Central memory CD8-positive, alpha-beta T cell (primary cell): ENCODE results near the gene TUBB6.

Source experiments
- ATAC-seq: fragments of 150-1000 bp; cut with Tn5 transposase; replicated peaks from 2 replicates; pipeline ENCODE4 v1.10.0; 2022; ENCODE audit warnings: mild to moderate bottlenecking, moderate FRiP score, moderate number of reproducible peaks; ENCODE audit not compliant: poor library complexity, severe bottlenecking; ENCODE audit errors: extremely low read depth
- DNase-seq, 2 donors: peaks; one replicate each; pipeline ENCODE4 v3.0.0; 2021; ENCODE audit warnings: low spot score in 2 of 2
- H3K27ac Mint-ChIP-seq: one replicate; pipeline ENCODE4 v1.8.0; 2022; ENCODE audit warnings: low read depth, mild to moderate bottlenecking, moderate library complexity, mixed read lengths
- H3K27me3 Mint-ChIP-seq: one replicate; pipeline ENCODE4 v1.8.0; 2022; ENCODE audit warnings: mixed read lengths
- H3K36me3 Mint-ChIP-seq: one replicate; pipeline ENCODE4 v1.8.0; 2022; ENCODE audit warnings: mild to moderate bottlenecking, moderate library complexity, mixed read lengths; ENCODE audit not compliant: insufficient read depth
- H3K4me1 Mint-ChIP-seq: one replicate; pipeline ENCODE4 v1.8.0; 2022; ENCODE audit warnings: mixed read lengths
- H3K4me3 Mint-ChIP-seq: one replicate; pipeline ENCODE4 v1.8.0; 2022; ENCODE audit warnings: mild to moderate bottlenecking, moderate library complexity, mixed read lengths
- H3K9me3 Mint-ChIP-seq: one replicate; pipeline ENCODE4 v1.8.0; 2022; ENCODE audit warnings: mixed read lengths

The TUBB6 gene

GRCh38 chr18:12312976-12313375, 4.9 kb downstream of the TUBB6 start:
- H3K4me3 Mint-ChIP-seq: no peak overlapping the region
- ATAC-seq (no peak), DNase-seq (no peak)
- peaks cover 22% of the 10 kb centered on the region for H3K27me3 Mint-ChIP-seq
- no peaks in the 10 kb centered on the region for H3K9me3 Mint-ChIP-seq
- H3K27ac Mint-ChIP-seq: no peak overlapping the region
- no peaks in the 10 kb centered on the region for H3K36me3 Mint-ChIP-seq
- peaks cover 1% of the 10 kb centered on the region for H3K4me1 Mint-ChIP-seq

GRCh38 chr18:12313530-12314245, 5.6 kb downstream of the TUBB6 start:
- Mint-ChIP-seq H3K4me1 (peaks cover 8% of the 10 kb centered on the region), H3K27me3 (peaks cover 22% of the 10 kb centered on the region), H3K36me3 (no peaks in the 10 kb centered on the region), H3K9me3 (no peaks in the 10 kb centered on the region), H3K27ac (no peak overlapping the region), H3K4me3 (no peak overlapping the region)
- DNase-seq: no peak
- no peak for ATAC-seq

GRCh38 chr18:12314591-12315305, 6.7 kb downstream of the TUBB6 start:
- Mint-ChIP-seq H3K4me1 (peaks cover 8% of the 10 kb centered on the region), H3K36me3 (no peaks in the 10 kb centered on the region), H3K9me3 (no peaks in the 10 kb centered on the region), H3K27ac (no peak overlapping the region), H3K4me3 (no peak overlapping the region), H3K27me3 (peaks cover 14% of the 10 kb centered on the region)
- DNase-seq (no peak), ATAC-seq (no peak)

- Mint-ChIP-seq H3K27me3 (peaks cover 10% of the 10 kb centered on the region), H3K27ac (no peak overlapping the region), H3K36me3 (no peaks in the 10 kb centered on the region), H3K4me3 (no peak overlapping the region), H3K4me1 (peaks cover 8% of the 10 kb centered on the region), H3K9me3 (no peaks in the 10 kb centered on the region)
- DNase-seq (no peak), ATAC-seq (no peak)
These were observed 7.4 kb downstream of the TUBB6 start for GRCh38 chr18:12315490-12315889.

GRCh38 chr18:12315911-12316310, 7.9 kb downstream of the TUBB6 start:
- ATAC-seq (no peak), DNase-seq (no peak)
- Mint-ChIP-seq H3K36me3 (no peaks in the 10 kb centered on the region), H3K27ac (no peak overlapping the region), H3K27me3 (peaks cover 10% of the 10 kb centered on the region), H3K4me1 (peaks cover 8% of the 10 kb centered on the region), H3K4me3 (no peak overlapping the region), H3K9me3 (no peaks in the 10 kb centered on the region)

- Mint-ChIP-seq H3K4me1 (peaks cover 8% of the 10 kb centered on the region), H3K27me3 (no peaks in the 10 kb centered on the region), H3K27ac (no peak overlapping the region), H3K36me3 (peaks cover 2% of the 10 kb centered on the region), H3K4me3 (no peak overlapping the region), H3K9me3 (no peaks in the 10 kb centered on the region)
- ATAC-seq (no peak), DNase-seq (no peak)
These were observed 9.8 kb downstream of the TUBB6 start for GRCh38 chr18:12317664-12318333.

GRCh38 chr18:12318334-12318697, 10.3 kb downstream of the TUBB6 start:
- H3K9me3 Mint-ChIP-seq: no peaks in the 10 kb centered on the region
- peaks cover 2% of the 10 kb centered on the region for H3K36me3 Mint-ChIP-seq
- no peak overlapping the region for H3K27ac Mint-ChIP-seq
- no peak for DNase-seq
- peaks cover 8% of the 10 kb centered on the region for H3K4me1 Mint-ChIP-seq
- no peak for ATAC-seq
- H3K27me3 Mint-ChIP-seq: no peaks in the 10 kb centered on the region
- H3K4me3 Mint-ChIP-seq: no peak overlapping the region

GRCh38 chr18:12318857-12319256, 10.8 kb downstream of the TUBB6 start:
- H3K36me3 Mint-ChIP-seq: peaks cover 2% of the 10 kb centered on the region
- H3K4me1 Mint-ChIP-seq: peaks cover 8% of the 10 kb centered on the region

GRCh38 chr18:12321333-12321732, 13.3 kb downstream of the TUBB6 start:
- ATAC-seq (no peak), DNase-seq (no peak)
- Mint-ChIP-seq H3K27ac (no peak overlapping the region), H3K4me3 (no peak overlapping the region), H3K27me3 (no peaks in the 10 kb centered on the region), H3K4me1 (peaks cover 8% of the 10 kb centered on the region), H3K9me3 (no peaks in the 10 kb centered on the region), H3K36me3 (peaks cover 5% of the 10 kb centered on the region)

More at GRCh38 chr18:12318857-12319256, 10.8 kb downstream of the TUBB6 start:
- H3K9me3 Mint-ChIP-seq: no peaks in the 10 kb centered on the region
- H3K4me3 Mint-ChIP-seq: no peak overlapping the region
- no peaks in the 10 kb centered on the region for H3K27me3 Mint-ChIP-seq
- H3K27ac Mint-ChIP-seq: no peak overlapping the region
- ATAC-seq: no peak
- DNase-seq: no peak

GRCh38 chr18:12324991-12325725, 17.1 kb downstream of the TUBB6 start:
- Mint-ChIP-seq H3K4me1 (no peaks in the 10 kb centered on the region), H3K4me3 (no peak overlapping the region), H3K27ac (no peak overlapping the region), H3K9me3 (no peaks in the 10 kb centered on the region), H3K27me3 (no peaks in the 10 kb centered on the region), H3K36me3 (peaks cover 12% of the 10 kb centered on the region)
- DNase-seq: no peak
- ATAC-seq: no peak

GRCh38 chr18:12325726-12326245, 17.7 kb downstream of the TUBB6 start:
- no peaks in the 10 kb centered on the region for H3K27me3 Mint-ChIP-seq
- no peak overlapping the region for H3K27ac Mint-ChIP-seq
- H3K4me3 Mint-ChIP-seq: no peak overlapping the region
- peaks cover 12% of the 10 kb centered on the region for H3K36me3 Mint-ChIP-seq
- H3K4me1 Mint-ChIP-seq: no peaks in the 10 kb centered on the region
- no peaks in the 10 kb centered on the region for H3K9me3 Mint-ChIP-seq
- no peak for ATAC-seq
- no peak for DNase-seq

- H3K27ac Mint-ChIP-seq: no peak overlapping the region
- DNase-seq: no peak
These were observed 18.8 kb downstream of the TUBB6 start for GRCh38 chr18:12326711-12327460.

More at GRCh38 chr18:12326711-12327460, 18.8 kb downstream of the TUBB6 start:
- Mint-ChIP-seq H3K9me3 (no peaks in the 10 kb centered on the region), H3K36me3 (peaks cover 13% of the 10 kb centered on the region), H3K27me3 (no peaks in the 10 kb centered on the region), H3K4me3 (no peak overlapping the region), H3K4me1 (no peaks in the 10 kb centered on the region)
- no peak for ATAC-seq
